ACC112 (cell line): Measurements from ENCODE around the gene KIF26B.
A peak's percentile ranks its signal among the peaks of the same experiment; 100 is the strongest.

Experiments
- H2AFZ ChIP-seq: fragments of 200-600 bp; sonication (generic); one replicate; pipeline ENCODE4 v1.6.0; 2017; ENCODE audit warnings: antibody characterized with exemption, low read length; ENCODE audit not compliant: unreplicated experiment
- H3K27ac ChIP-seq: fragments of 200-600 bp; sonication (generic); 2 replicates; pipeline ENCODE4 v1.5.1; 2014; ENCODE audit warnings: low read depth, mild to moderate bottlenecking, antibody characterized with exemption, low read length, moderate library complexity
- H3K27me3 ChIP-seq: fragments of 200-600 bp; sonication (generic); 2 replicates; pipeline ENCODE4 v1.6.1; 2014; ENCODE audit warnings: mild to moderate bottlenecking, antibody characterized with exemption, low read length, moderate library complexity, mixed read lengths; ENCODE audit not compliant: insufficient read depth
- H3K36me3 ChIP-seq: fragments of 200-600 bp; sonication (generic); 2 replicates; pipeline ENCODE4 v1.6.1; 2016; ENCODE audit warnings: mild to moderate bottlenecking, antibody characterized with exemption, low read length, moderate library complexity, mixed read lengths; ENCODE audit not compliant: insufficient read depth
- H3K4me1 ChIP-seq: fragments of 200-600 bp; sonication (generic); one replicate; pipeline ENCODE4 v1.6.1; 2016; ENCODE audit warnings: low read length, mixed read lengths; ENCODE audit not compliant: insufficient read depth, unreplicated experiment, control insufficient read depth
- H3K4me3 ChIP-seq: fragments of 200-600 bp; sonication (generic); 2 replicates; pipeline ENCODE4 v1.5.1; 2014; ENCODE audit warnings: mild to moderate bottlenecking, low read depth, low read length
- H3K79me2 ChIP-seq: fragments of 200-600 bp; sonication (generic); one replicate; pipeline ENCODE4 v1.6.0; 2016; ENCODE audit warnings: low read length; ENCODE audit not compliant: control insufficient read depth, unreplicated experiment, insufficient read depth

Gene KIF26B

DNA sequence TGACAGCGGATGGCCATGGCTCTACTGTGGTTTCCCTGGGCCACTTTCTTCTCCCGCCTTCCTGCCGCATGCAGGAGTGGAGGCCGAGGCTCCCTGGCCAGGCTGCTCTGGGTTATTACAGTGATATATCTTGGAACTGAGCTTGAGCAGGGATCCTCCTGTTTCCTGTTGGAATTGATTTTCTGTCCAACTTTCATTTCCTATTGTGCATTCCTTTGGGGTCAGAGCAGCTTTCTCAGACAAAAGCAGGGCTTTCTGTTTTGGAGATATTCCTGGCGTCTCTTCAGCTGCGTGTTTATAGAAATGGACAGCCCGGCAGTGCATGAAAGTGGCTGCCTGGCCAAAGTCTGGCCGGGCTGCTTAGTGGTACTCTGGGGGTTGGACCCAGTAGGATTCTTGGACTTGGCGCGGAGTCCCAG is 146.4 kb downstream of the KIF26B start:
- no peaks in the 10 kb centered on the region for H3K36me3 ChIP-seq

DNA sequence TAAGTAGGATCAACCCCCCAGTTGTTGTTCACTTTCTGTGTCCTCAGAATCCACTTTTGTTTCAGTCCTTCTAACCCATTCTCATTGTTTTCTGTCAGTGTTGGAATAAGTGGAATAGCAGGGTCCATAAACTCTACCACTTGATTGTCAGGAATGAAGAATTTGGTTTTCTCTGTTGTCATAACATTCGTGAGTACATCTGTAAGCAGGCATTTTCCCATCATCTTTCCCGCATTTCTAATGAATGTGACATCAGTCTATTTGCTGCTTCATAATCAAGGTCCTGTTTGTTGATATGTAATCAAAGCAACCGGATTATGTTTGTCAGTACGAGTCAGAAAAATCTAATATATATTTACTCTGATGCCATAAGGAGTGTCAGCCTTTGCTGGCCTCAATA is 147.1 kb downstream of the KIF26B start:
- Histone ChIP-seq H3K4me3 (no peak overlapping the region), H2AFZ (no peak overlapping the region), H3K36me3 (no peaks in the 10 kb centered on the region), H3K27ac (no peak overlapping the region), H3K79me2 (no peaks in the 10 kb centered on the region), H3K4me1 (no peaks in the 10 kb centered on the region), H3K27me3 (no peaks in the 10 kb centered on the region)

More for the DNA sequence above, 146.4 kb downstream of the KIF26B start:
- Histone ChIP-seq H3K4me3 (0 out of 2 replicates have a peak overlapping the region, but pooled peaks have one; percentile 16), H3K27ac (no peak overlapping the region), H3K27me3 (no peaks in the 10 kb centered on the region), H3K4me1 (no peaks in the 10 kb centered on the region), H3K79me2 (no peaks in the 10 kb centered on the region), H2AFZ (no peak overlapping the region)

DNA sequence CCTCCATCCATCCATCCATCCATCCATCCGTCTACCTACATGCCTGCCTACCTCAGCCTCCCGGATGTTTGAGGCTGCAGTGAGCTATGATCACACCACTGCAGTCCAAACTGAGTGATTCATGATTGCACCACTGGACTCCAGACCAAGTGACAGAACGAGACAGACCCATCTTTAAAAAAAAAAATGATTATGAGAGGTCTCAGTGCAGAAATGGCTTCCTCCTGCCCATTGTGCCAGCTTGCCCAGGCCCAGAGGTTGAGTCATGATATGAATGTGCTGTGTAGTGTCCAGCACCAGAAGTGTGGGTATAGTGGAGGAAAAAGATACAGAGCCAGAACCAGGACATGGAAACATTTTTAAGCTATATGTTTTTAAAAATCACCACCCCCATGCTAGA is 149.9 kb downstream of the KIF26B start:
- no peak overlapping the region for H3K4me3 ChIP-seq
- no peaks in the 10 kb centered on the region for H3K4me1 ChIP-seq
- H3K79me2 ChIP-seq, result no peaks in the 10 kb centered on the region
- no peak overlapping the region for H2AFZ ChIP-seq
- H3K27ac ChIP-seq, result no peak overlapping the region
- no peaks in the 10 kb centered on the region for H3K36me3 ChIP-seq
- H3K27me3 ChIP-seq, result no peaks in the 10 kb centered on the region

DNA sequence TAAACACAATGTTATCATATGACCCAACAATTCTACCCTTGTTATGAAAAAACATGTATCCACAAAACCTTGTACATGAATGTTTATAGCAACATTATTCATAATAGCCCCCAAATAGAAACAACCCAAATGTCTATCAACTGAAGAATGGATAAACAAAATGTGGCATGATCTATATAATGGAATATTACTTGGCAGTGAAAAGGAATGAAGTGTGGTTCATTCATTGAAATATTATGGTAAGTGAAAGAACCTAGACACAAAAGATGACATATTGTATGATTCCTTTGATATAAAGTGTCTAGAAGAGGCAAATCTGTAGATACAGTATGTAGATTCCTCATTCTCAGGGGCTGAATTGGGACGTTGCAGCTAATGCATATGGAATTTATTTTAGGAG is 151.2 kb downstream of the KIF26B start:
- Histone ChIP-seq H3K36me3 (no peaks in the 10 kb centered on the region), H3K4me3 (no peak overlapping the region), H3K4me1 (no peaks in the 10 kb centered on the region), H3K27me3 (no peaks in the 10 kb centered on the region), H2AFZ (no peak overlapping the region), H3K79me2 (no peaks in the 10 kb centered on the region), H3K27ac (no peak overlapping the region)

DNA sequence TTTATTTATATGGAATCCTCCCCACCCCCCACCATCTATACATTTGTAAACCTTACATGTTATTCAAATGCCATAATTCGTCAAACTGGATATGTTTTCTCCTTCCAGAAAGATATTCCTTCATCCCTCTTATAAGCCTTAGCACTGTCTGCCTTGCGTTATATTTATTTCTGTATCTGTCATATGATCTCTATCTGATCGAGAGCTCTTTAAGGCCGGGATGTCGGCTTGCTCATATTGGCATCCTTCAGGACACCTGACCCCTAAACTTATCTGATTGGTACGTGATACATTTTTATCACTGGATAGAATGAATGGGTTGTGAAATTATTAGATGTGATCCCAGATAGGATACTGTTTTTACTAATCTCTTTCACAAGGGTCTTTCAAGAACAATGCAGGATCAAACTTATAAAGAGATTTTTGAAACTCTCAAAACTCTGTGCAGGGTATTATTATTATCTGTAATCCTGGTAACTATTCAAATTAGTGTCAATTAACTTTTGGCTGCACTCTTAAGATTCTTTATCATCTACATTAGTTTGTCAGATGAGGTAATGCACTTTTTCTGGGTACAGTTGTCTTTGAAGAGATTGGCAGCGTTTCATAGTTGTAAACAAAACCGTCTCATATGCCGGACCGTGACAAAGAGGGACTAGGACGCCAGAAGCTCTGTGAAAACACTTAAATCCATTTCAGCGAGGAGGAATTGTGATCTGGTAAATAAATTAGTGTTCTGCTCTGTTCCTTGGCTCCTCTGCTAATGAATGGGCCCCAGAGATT is 152.0 kb downstream of the KIF26B start:
- Histone ChIP-seq H2AFZ (no peak overlapping the region), H3K79me2 (no peaks in the 10 kb centered on the region), H3K4me3 (no peak overlapping the region), H3K4me1 (no peaks in the 10 kb centered on the region), H3K36me3 (no peaks in the 10 kb centered on the region), H3K27me3 (no peaks in the 10 kb centered on the region), H3K27ac (no peak overlapping the region)

DNA sequence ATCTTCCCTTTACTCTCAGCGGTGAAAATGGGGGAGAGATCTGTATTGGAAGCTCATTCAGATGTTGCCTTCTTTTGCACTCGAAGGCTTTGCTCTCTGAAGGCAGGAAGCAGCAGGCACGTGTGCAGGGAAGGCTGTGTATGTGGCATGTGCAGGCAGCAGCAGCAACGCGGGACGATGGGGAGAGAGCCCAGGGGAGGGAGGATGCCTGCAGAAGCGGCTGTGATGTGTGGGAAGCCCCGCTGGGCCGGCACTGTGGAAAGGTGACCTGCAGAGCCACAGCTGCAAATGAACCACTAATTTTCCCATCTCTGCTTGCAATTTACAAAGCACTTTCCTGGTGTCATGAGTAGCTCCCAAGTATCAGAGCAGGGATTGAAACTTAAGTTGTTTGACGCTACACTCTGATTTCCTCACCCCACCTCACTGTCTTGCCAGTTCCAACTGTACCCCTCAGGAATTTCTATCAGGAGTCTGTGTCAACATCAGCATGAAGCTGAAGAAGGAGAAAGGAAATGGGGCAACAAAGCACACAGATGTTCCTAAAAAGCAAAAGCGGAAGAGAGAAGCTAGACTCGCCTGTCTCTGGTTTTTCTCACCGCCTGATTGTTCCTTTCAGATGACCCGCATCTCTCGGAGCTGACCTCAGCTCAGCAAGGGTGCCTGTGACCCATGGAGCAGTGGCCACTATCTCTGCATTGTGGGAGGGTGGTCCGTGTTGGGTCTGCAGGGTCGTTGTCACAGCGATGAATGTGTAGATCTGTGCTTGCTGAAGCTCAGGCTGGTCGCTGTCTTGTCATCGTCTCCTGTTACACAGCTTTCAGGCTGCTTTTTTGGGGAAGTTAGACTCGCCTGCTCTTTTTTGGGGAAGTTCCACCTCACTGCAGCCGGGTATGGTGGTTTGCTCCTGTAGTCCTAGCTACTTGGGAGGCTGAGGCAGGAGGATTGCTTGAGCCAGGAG is 156.1 kb downstream of the KIF26B start:
- no peaks in the 10 kb centered on the region for H3K36me3 ChIP-seq
- no peak overlapping the region for H3K4me3 ChIP-seq
- no peak overlapping the region for H2AFZ ChIP-seq
- no peaks in the 10 kb centered on the region for H3K4me1 ChIP-seq
- no peak overlapping the region for H3K27ac ChIP-seq
- no peaks in the 10 kb centered on the region for H3K79me2 ChIP-seq
- H3K27me3 ChIP-seq, result no peaks in the 10 kb centered on the region

DNA sequence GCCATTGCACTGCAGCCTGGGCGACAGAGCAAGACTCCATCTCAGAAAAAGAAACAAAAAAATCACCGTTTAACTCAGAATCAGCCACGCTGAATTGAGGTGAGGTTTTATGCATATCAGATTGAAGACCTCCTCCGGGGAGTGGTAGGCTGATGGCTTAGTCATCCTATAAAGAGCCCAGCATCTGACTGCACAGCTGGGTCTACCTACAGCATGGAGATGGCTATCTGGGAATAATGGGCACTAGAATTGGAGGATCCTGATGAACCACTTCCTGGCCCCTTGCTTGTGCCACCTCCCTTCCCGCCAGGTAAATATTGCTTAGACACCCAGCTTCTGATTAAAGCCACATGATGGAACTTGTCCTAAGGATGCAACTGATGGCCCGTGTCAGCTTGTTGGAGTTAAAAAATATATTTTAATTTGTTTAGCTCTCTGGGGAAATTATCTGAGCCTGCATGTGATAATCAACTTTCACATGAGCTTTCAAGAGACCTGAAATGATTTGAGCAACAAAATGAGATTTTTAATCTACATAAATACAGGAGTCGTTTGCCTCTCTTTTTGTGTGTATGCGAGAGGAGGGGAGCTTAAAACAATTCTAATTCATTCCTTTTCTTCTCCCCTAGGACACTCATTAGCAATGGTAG is 157.2 kb downstream of the KIF26B start:
- Histone ChIP-seq H3K27me3 (no peaks in the 10 kb centered on the region), H3K27ac (no peak overlapping the region), H3K36me3 (no peaks in the 10 kb centered on the region)

DNA sequence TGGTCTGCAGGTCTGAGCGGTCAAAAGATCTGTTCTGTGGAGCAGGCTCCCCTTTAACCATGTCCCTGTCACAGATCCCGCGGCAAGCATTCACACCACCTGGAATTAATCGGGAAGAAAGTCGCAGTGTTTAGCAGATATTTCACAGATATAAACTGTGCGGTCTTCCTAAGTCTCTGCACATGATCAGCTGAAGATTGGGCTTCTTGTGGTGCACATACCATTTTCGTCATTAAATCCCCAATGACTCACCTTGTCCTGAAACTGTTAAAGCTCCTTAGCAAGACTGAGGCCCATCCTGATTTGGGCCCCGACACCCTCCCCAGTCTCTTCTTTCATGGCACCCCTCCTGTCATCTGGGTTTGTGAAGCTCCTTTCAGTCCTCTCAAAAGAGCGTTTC is 158.8 kb downstream of the KIF26B start:
- Histone ChIP-seq H3K27ac (no peak overlapping the region), H3K4me3 (no peak overlapping the region), H3K27me3 (no peaks in the 10 kb centered on the region), H3K79me2 (no peaks in the 10 kb centered on the region), H2AFZ (no peak overlapping the region), H3K4me1 (no peaks in the 10 kb centered on the region), H3K36me3 (no peaks in the 10 kb centered on the region)

More for the DNA sequence above, 157.2 kb downstream of the KIF26B start:
- no peak overlapping the region for H2AFZ ChIP-seq
- H3K4me1 ChIP-seq, result no peaks in the 10 kb centered on the region
- no peak overlapping the region for H3K4me3 ChIP-seq
- no peaks in the 10 kb centered on the region for H3K79me2 ChIP-seq

DNA sequence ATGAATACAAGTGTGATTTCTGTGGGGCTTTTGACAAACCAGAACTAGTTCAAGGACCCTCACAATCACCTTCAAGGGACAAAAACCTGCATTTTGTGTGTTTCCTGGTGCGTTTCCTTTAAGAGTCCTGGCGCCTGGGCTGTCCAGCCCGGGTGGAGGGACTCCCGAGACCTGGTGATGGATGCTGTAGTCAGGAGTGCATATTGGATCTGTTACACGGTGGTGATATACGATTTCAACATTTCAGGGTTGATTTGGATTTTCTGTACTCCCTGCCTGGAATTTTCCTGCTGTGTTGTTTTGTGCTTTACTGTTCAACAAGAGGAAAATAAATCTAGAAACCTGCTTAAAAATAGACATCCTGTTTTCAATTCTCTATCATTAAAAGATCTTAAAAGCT is 162.0 kb downstream of the KIF26B start:
- no peaks in the 10 kb centered on the region for H3K4me1 ChIP-seq
- no peaks in the 10 kb centered on the region for H3K27me3 ChIP-seq
- H2AFZ ChIP-seq, result no peak overlapping the region
- H3K4me3 ChIP-seq, result no peak overlapping the region
- H3K36me3 ChIP-seq, result no peaks in the 10 kb centered on the region
- no peak overlapping the region for H3K27ac ChIP-seq
- H3K79me2 ChIP-seq, result no peaks in the 10 kb centered on the region

DNA sequence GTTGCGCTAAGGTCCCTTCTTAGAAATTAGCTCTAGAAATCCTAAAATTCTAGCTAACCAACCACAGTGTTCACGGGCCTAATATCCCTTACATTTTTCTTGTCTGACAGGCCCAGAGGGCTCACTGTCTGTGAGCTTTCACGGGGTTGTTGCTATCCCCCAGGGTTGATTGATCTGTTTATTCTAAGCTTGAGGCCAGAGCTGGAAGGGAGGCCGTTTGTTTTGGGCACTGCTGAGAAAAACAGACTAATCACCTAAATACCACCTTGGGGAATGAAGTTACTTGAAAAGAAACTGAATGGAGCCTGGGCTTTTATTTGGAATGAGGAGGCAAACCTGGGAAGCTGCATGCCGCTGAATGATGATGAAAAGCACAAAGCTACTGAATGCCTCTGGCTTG is 162.4 kb downstream of the KIF26B start:
- Histone ChIP-seq H2AFZ (no peak overlapping the region), H3K36me3 (no peaks in the 10 kb centered on the region), H3K79me2 (no peaks in the 10 kb centered on the region), H3K27ac (no peak overlapping the region), H3K4me1 (no peaks in the 10 kb centered on the region), H3K4me3 (no peak overlapping the region), H3K27me3 (no peaks in the 10 kb centered on the region)
